Activated CD4-positive, alpha-beta T cell treated with anti-CD3 and anti-CD28 coated beads, Interleukin-2, amount 50 U/mL, for 16 hours (primary cell): Measurements from ENCODE around the gene COPS7A.
A peak's percentile ranks its signal among the peaks of the same experiment; 100 is the strongest.

ENCODE experiments used
- DNase-seq: peaks from one replicate; pipeline ENCODE4 v3.0.0-alpha.2; 2020

Gene COPS7A

GRCh38 chr12:6723607-6724408 is at the start of gene COPS7A:
COPS7A (plus strand) TSS chr12:6724046; CDS start chr12:6724657, 611 bp downstream.
- DNase-seq: peak; percentile 99

GRCh38 chr12:6676962-6677361 is 46.9 kb upstream of the COPS7A start:
- DNase-seq: no peak

- DNase-seq: peak; percentile 81
These were observed 39.2 kb upstream of the COPS7A start for GRCh38 chr12:6684609-6685008.

- DNase-seq: no peak
These were observed 38.0 kb upstream of the COPS7A start for GRCh38 chr12:6685814-6686213.

- no peak for DNase-seq
These were observed 35.3 kb upstream of the COPS7A start for GRCh38 chr12:6688543-6688998.

- DNase-seq: peak; percentile 98
These were observed 34.6 kb upstream of the COPS7A start, which contains the start of gene ZNF384 for GRCh38 chr12:6688999-6689882. ZNF384 (minus strand) TSS chr12:6689375; CDS start chr12:6679520, 9,855 bp downstream.

GRCh38 chr12:6691473-6691872 is 32.4 kb upstream of the COPS7A start:
- no peak for DNase-seq

GRCh38 chr12:6692888-6693287 is 31.0 kb upstream of the COPS7A start:
- DNase-seq: no peak

GRCh38 chr12:6693832-6694355 is 30.0 kb upstream of the COPS7A start:
- no peak for DNase-seq

GRCh38 chr12:6694701-6695100 is 29.1 kb upstream of the COPS7A start:
- DNase-seq: no peak

GRCh38 chr12:6695313-6696045 is 28.4 kb upstream of the COPS7A start:
- no peak for DNase-seq

- DNase-seq: no peak
These were observed 26.9 kb upstream of the COPS7A start for GRCh38 chr12:6696690-6697583.

GRCh38 chr12:6697584-6698351 is 26.1 kb upstream of the COPS7A start:
- DNase-seq: peak; percentile 21

- DNase-seq: no peak
These were observed 25.3 kb upstream of the COPS7A start for GRCh38 chr12:6698352-6699046.

GRCh38 chr12:6699259-6699988 is 24.4 kb upstream of the COPS7A start:
- DNase-seq: no peak

GRCh38 chr12:6699989-6700645 is 23.7 kb upstream of the COPS7A start:
- no peak for DNase-seq

GRCh38 chr12:6700646-6701051 is 23.2 kb upstream of the COPS7A start, which contains the start of gene PIANP:
PIANP (minus strand) TSS chr12:6700815; CDS start chr12:6698061, 2,754 bp downstream.
- DNase-seq: no peak

- DNase-seq: no peak
These were observed 22.6 kb upstream of the COPS7A start for GRCh38 chr12:6701078-6701768.
